Sigmoid colon (tissue), 4 donors: ENCODE data around the gene PPM1M.

ENCODE experiments used
- CTCF ChIP-seq, 4 experiments: fragments of 450-650 bp in 3 of 4; fragments of 200-600 bp in 1 of 4; IDR thresholded peaks; one replicate each; pipeline ENCODE4 v1.5.1; 2016 to 2019; ENCODE audit warnings: antibody characterized with exemption in 4 of 4, mild to moderate bottlenecking in 3 of 4, moderate library complexity in 2 of 4
- EP300 ChIP-seq, 4 donors: sonication (generic); formaldehyde crosslinking; IDR thresholded peaks; one replicate each; pipeline ENCODE4 v1.6.1; 2017; ENCODE audit warnings: antibody characterized with exemption in 4 of 4
- POLR2A ChIP-seq, 2 donors: fragments of 450-650 bp; IDR thresholded peaks; one replicate each; pipeline ENCODE4 v1.6.1; 2016; ENCODE audit warnings: antibody characterized with exemption in 2 of 2, mild to moderate bottlenecking in 2 of 2, moderate library complexity in 2 of 2
- POLR2AphosphoS5 ChIP-seq, 4 donors: sonication (generic); formaldehyde crosslinking; IDR thresholded peaks; one replicate each; pipeline ENCODE4 v1.6.1; 2017; ENCODE audit warnings: antibody characterized with exemption in 4 of 4

- TF ChIP-seq CTCF (IDR thresholded peaks at IDR 0.05), result no peak
- no peak for TF ChIP-seq POLR2A (IDR thresholded peaks at IDR 0.05)
- no peak for TF ChIP-seq POLR2AphosphoS5 (IDR thresholded peaks at IDR 0.05)
- TF ChIP-seq EP300 (IDR thresholded peaks at IDR 0.05), result no peak
These were observed 48.6 kb upstream of the PPM1M start for GRCh38 chr3:52196977-52197376.
